ENCODE results near the gene GCN1.

GCN1 gene

GRCh38 chr12:120091371-120092090 lies 103.0 kb downstream of the GCN1 start:
- no peak overlapping the region for H3K4me3 ChIP-seq (ENCODE audit: low read length)
- no peak for TF ChIP-seq ZNF274 (IDR thresholded peaks at IDR 0.05; ENCODE audit: low read depth, low read length)

DNA sequence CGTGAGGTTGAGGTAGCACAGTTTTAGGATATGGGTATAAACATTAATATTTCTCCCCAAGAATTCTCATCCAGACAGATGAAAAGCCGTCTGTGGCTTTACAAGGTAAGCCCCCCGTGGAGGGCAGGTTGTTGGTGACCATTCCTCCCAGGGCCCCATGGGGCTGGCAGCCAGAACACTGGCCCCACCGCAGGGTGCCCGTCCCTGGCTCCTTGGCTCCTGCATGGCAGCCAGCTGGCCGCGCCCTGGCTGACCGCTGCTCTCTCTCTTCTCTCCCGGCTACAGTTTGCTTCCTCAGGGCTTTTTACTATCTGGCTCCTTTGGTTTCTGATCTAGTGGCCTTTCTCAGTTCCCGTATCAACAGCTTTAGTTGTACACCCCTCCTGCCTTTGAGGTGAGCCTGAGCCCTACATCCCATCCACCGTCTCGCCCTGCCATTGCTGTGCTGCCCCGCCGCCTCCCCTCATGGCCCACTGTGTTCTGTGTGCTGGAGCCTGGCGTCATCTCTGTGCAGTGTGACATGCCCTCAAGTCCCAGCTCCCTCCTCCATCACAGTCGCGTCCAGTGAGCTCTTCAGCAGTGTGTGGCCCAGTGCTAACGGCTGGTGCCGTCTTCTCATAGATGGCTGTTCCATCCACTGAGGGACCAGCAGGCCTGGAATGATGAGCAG lies 103.8 kb downstream of the GCN1 start:
- H3K4me3 ChIP-seq (ENCODE audit: low read length), result no peak overlapping the region
- TF ChIP-seq ZNF274 (IDR thresholded peaks at IDR 0.05; ENCODE audit: low read depth, low read length), result no peak

- TF ChIP-seq ZNF274 (IDR thresholded peaks at IDR 0.05; ENCODE audit: low read depth, low read length), result no peak
- no peak overlapping the region for H3K4me3 ChIP-seq (ENCODE audit: low read length)
Measured at GRCh38 chr12:120090206-120090605, 104.3 kb downstream of the GCN1 start.

GRCh38 chr12:120089796-120090195 lies 104.7 kb downstream of the GCN1 start:
- no peak for TF ChIP-seq ZNF274 (IDR thresholded peaks at IDR 0.05; ENCODE audit: low read depth, low read length)
- no peak overlapping the region for H3K4me3 ChIP-seq (ENCODE audit: low read length)

DNA sequence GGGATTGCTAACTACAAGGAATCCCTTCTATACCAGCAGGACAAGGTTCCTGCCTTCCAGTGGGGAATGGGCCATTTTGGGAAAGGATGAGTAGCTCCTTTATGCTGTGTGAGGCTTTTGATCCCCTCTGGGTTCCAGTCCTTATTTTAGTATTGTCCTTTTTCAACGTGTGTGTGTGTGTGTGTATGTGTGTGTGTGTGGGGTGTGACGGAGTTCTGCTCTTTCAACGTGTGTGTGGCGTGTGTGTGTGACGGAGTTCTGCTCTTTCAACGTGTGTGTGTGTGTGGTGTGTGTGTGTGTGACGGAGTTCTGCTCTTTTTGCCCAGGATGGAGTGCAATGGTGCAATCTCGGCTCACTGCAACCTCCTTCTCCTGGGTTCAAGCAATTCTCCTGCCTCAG lies 105.4 kb downstream of the GCN1 start:
- no peak for TF ChIP-seq ZNF274 (IDR thresholded peaks at IDR 0.05; ENCODE audit: low read depth, low read length)
- no peak overlapping the region for H3K4me3 ChIP-seq (ENCODE audit: low read length)

DNA sequence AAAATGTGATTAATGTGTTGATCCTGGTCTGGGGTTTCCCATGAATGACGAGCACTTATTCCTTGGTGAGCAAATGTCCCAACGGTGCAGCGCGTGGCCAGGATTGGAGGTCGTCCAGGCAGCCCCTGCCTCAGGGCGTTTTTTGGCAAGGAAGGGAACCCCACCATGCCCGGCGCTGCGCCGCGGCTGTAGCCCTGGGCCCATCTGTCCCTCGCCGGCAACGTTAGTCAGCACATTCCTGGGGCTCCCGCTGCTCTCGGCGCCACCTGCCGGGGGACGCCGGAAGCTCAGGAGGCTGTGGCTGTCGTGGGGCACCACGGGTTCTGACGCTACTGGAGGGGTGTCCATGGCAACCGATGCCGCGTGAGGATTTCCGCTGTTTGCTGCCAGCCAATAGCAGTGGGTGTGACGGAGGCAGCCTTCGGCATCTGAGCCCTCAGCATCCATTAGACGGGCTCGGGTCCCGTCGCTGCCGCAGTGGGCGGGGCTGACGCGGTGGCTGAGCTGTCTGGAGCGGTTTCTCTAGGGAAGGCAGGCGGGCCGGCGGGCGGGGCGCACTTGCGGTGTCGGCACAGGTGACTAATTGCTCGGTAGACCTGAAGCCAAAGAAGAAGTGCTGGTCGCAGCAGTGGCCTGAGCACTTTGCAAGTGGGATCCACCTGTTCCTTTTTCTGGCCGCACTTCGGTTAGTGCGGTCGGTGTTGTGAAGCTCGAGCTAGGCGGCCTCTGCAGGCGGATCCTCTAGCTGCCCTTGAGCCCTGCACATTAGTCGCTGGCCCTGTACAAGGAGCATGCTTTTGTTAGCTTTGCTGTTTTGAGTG lies 107.5 kb downstream of the GCN1 start:
- peak overlapping the region; percentile 30; the same call in 1 of the 2 replicates for H3K4me3 ChIP-seq (ENCODE audit: low read length)
- no peak for TF ChIP-seq ZNF274 (IDR thresholded peaks at IDR 0.05; ENCODE audit: low read depth, low read length)

- no peak overlapping the region for H3K4me3 ChIP-seq (ENCODE audit: low read length)
Measured at GRCh38 chr12:120085920-120086645, 108.4 kb downstream of the GCN1 start.

GRCh38 chr12:120081641-120082040 lies 112.9 kb downstream of the GCN1 start:
- TF ChIP-seq ZNF274 (IDR thresholded peaks at IDR 0.05; ENCODE audit: low read depth, low read length), result no peak
- H3K4me3 ChIP-seq (ENCODE audit: low read length), result no peak overlapping the region

More at GRCh38 chr12:120085920-120086645, 108.4 kb downstream of the GCN1 start:
- no peak for TF ChIP-seq ZNF274 (IDR thresholded peaks at IDR 0.05; ENCODE audit: low read depth, low read length)

- H3K4me3 ChIP-seq (ENCODE audit: low read length), result no peak overlapping the region
Measured at GRCh38 chr12:120079411-120080400, 114.8 kb downstream of the GCN1 start.

DNA sequence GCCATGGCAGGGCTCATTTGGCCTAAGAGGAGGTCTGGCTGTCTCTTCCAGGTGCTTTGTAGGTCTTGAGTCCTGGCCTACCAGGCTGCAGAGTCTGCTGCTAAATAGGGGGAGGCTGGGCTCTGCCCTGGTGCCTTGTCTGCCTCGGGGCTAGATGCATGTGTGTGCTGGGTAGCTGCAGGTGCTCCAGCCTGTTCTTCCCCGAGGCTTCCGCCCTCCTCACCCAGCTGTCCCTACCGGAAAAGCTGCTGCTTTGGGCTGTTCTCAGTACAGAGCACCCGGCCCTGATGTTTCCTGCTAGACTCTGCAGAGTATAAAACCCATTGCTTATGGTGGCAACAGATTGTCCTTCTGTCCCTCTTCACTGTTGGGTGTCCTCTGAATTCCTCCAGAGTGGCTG lies 115.6 kb downstream of the GCN1 start:
- no peak for TF ChIP-seq ZNF274 (IDR thresholded peaks at IDR 0.05; ENCODE audit: low read depth, low read length)
- H3K4me3 ChIP-seq (ENCODE audit: low read length), result no peak overlapping the region

More at GRCh38 chr12:120079411-120080400, 114.8 kb downstream of the GCN1 start:
- no peak for TF ChIP-seq ZNF274 (IDR thresholded peaks at IDR 0.05; ENCODE audit: low read depth, low read length)

DNA sequence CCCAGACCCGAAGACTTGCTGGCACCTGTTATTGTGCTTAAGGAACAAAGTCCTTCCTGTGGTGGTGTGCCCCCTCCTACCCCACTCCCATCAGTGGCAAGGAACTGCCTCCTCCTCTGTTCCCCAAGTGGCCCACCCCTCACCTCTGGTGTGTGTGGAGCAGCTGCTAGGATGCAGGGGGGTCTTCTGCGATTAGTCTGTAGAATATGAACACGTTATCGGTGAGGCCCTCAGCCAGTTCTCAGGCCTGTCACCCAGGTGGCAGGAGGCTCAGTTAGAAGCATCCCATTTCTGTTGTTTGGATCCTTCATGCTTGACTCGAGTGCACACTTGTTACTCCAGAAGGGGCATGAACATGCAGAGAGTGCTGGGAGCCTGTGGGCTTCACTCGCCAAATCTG lies 117.3 kb downstream of the GCN1 start:
- TF ChIP-seq ZNF274 (IDR thresholded peaks at IDR 0.05; ENCODE audit: low read depth, low read length), result no peak
- H3K4me3 ChIP-seq (ENCODE audit: low read length), result no peak overlapping the region
